ENCODE results near the gene CALR3.

- no peak for TF ChIP-seq CTCF (IDR thresholded peaks at IDR 0.05)
- TF ChIP-seq ZFX (IDR thresholded peaks at IDR 0.05; ENCODE audit: borderline replicate concordance), result no peak
These were observed 25.1 kb upstream of the CALR3 start for GRCh38 chr19:16520986-16521624.

Data from 22Rv1 (cell line).